H9 (cell line): ENCODE measurements around the gene TLK2. TPM values are rescaled to one million over a fixed set of nuclear protein-coding genes. Genes with fewer than 3 reads are reported as not detected.

Source experiments
- DNase-seq: peaks from one replicate; pipeline ENCODE4 v3.0.0-alpha.2; 2017
- H2AFZ ChIP-seq: one replicate; pipeline ENCODE4 v1.6.1; 2013; ENCODE audit warnings: mild to moderate bottlenecking, low read length, control low read depth, moderate library complexity
- H2AK5ac ChIP-seq: 2 replicates; pipeline ENCODE4 v1.6.1; 2013; ENCODE audit warnings: low read length, control low read depth, mixed read lengths; ENCODE audit not compliant: insufficient read length
- H2BK120ac ChIP-seq: one replicate; pipeline ENCODE4 v1.6.1; 2013; ENCODE audit warnings: low read depth, mild to moderate bottlenecking, low read length, control low read depth, inconsistent platforms; ENCODE audit not compliant: poor library complexity, severe bottlenecking
- H2BK12ac ChIP-seq: 2 replicates; pipeline ENCODE4 v1.6.1; 2013; ENCODE audit warnings: low read length, control low read depth, mixed read lengths, low read depth; ENCODE audit not compliant: insufficient read length
- H2BK15ac ChIP-seq: 2 replicates; pipeline ENCODE4 v1.6.1; 2013; ENCODE audit warnings: low read depth, low read length, control low read depth
- H2BK20ac ChIP-seq: one replicate; pipeline ENCODE4 v1.6.1; 2013; ENCODE audit warnings: low read depth, mild to moderate bottlenecking, low read length, control low read depth, inconsistent platforms; ENCODE audit not compliant: poor library complexity, severe bottlenecking
- H2BK5ac ChIP-seq: 2 replicates; pipeline ENCODE4 v1.6.1; 2013; ENCODE audit warnings: low read length, control low read depth, mixed read lengths; ENCODE audit not compliant: insufficient read length
- H3K14ac ChIP-seq: 2 replicates; pipeline ENCODE4 v1.6.1; 2013; ENCODE audit warnings: low read length, control low read depth; ENCODE audit not compliant: insufficient read depth
- H3K18ac ChIP-seq: 2 replicates; pipeline ENCODE4 v1.6.1; 2013; ENCODE audit warnings: low read depth, mild to moderate bottlenecking, mixed read lengths, low read length, control low read depth; ENCODE audit not compliant: insufficient read length
- H3K23ac ChIP-seq: 2 replicates; pipeline ENCODE4 v1.6.1; 2013; ENCODE audit warnings: low read length, control low read depth, mixed read lengths, low read depth; ENCODE audit not compliant: insufficient read length
- H3K23me2 ChIP-seq: 2 replicates; pipeline ENCODE4 v1.6.1; 2013; ENCODE audit warnings: low read depth, mild to moderate bottlenecking, mixed read lengths, low read length, control low read depth; ENCODE audit not compliant: insufficient read length, poor library complexity, severe bottlenecking
- H3K27ac ChIP-seq: 2 replicates; pipeline ENCODE4 v1.5.1; 2013; ENCODE audit warnings: low read length, control low read depth, mixed read lengths, low read depth; ENCODE audit not compliant: insufficient read length
- H3K27me3 ChIP-seq: 2 replicates; pipeline ENCODE4 v1.6.1; 2013; ENCODE audit warnings: low read length, control low read depth, inconsistent platforms; ENCODE audit not compliant: insufficient read depth
- H3K4ac ChIP-seq: 2 replicates; pipeline ENCODE4 v1.6.1; 2013; ENCODE audit warnings: low read depth, mild to moderate bottlenecking, control low read depth, inconsistent platforms, low read length, moderate library complexity
- H3K4me1 ChIP-seq: 2 replicates; pipeline ENCODE4 v1.6.1; 2013; ENCODE audit warnings: low read length, control low read depth, inconsistent platforms; ENCODE audit not compliant: insufficient read depth
- H3K4me2 ChIP-seq: 2 replicates; pipeline ENCODE4 v1.6.1; 2013; ENCODE audit warnings: low read length, control low read depth, mixed read lengths; ENCODE audit not compliant: insufficient read length, insufficient read depth
- H3K56ac ChIP-seq: 2 replicates; pipeline ENCODE4 v1.6.1; 2013; ENCODE audit warnings: low read depth, mild to moderate bottlenecking, mixed read lengths, low read length, control low read depth; ENCODE audit not compliant: insufficient read length
- H3K79me1 ChIP-seq: 2 replicates; pipeline ENCODE4 v1.6.1; 2013; ENCODE audit warnings: low read depth, mild to moderate bottlenecking, moderate library complexity, low read length, control low read depth, inconsistent platforms; ENCODE audit not compliant: insufficient read depth, poor library complexity, severe bottlenecking
- H3K79me2 ChIP-seq: 2 replicates; pipeline ENCODE4 v1.6.1; 2013; ENCODE audit warnings: low read length, control low read depth, inconsistent platforms; ENCODE audit not compliant: insufficient read depth
- H3K9ac ChIP-seq: 2 replicates; pipeline ENCODE4 v1.6.1; 2013; ENCODE audit warnings: low read length, control low read depth, mixed read lengths; ENCODE audit not compliant: insufficient read length; ENCODE audit errors: extremely low read depth
- H3K9me3 ChIP-seq: one replicate; pipeline ENCODE4 v1.6.1; 2013; ENCODE audit warnings: low read depth, low read length, inconsistent platforms; ENCODE audit not compliant: control insufficient read depth
- H3T11ph ChIP-seq: one replicate; pipeline ENCODE4 v1.6.1; 2013; ENCODE audit warnings: mild to moderate bottlenecking, low read length, control low read depth, inconsistent platforms
- H4K20me1 ChIP-seq: one replicate; pipeline ENCODE4 v1.6.1; 2013; ENCODE audit not compliant: control insufficient read depth, insufficient read length, insufficient read depth
- H4K5ac ChIP-seq: 2 replicates; pipeline ENCODE4 v1.6.1; 2013; ENCODE audit warnings: low read depth, mild to moderate bottlenecking, mixed read lengths, low read length, control low read depth; ENCODE audit not compliant: insufficient read length
- H4K8ac ChIP-seq: replicated peaks from 2 replicates; pipeline ENCODE4 v1.6.1; 2013; ENCODE audit warnings: low read length, control low read depth, mixed read lengths, low read depth; ENCODE audit not compliant: insufficient read length
- H4K91ac ChIP-seq: 2 replicates; pipeline ENCODE4 v1.6.1; 2013; ENCODE audit warnings: low read depth, mild to moderate bottlenecking, moderate library complexity, mixed read lengths, low read length, control low read depth; ENCODE audit not compliant: insufficient read length
- H3K27ac Mint-ChIP-seq, 3 experiments: 2 replicates in 2 of 3; 3 replicates in 1 of 3; pipeline ENCODE4 v1.8.0; 2020 to 2021; ENCODE audit warnings: mixed read lengths in 3 of 3, mild to moderate bottlenecking in 1 of 3, moderate library complexity in 1 of 3
- H3K27me3 Mint-ChIP-seq: 2 replicates; pipeline ENCODE4 v1.8.0; 2021; ENCODE audit warnings: low read depth, mild to moderate bottlenecking, moderate library complexity, mixed read lengths
- H3K36me3 Mint-ChIP-seq, 3 experiments: 2 replicates in 2 of 3; 3 replicates in 1 of 3; pipeline ENCODE4 v1.8.0; 2020 to 2021; ENCODE audit warnings: low read depth in 3 of 3, mixed read lengths in 3 of 3; ENCODE audit not compliant: insufficient read depth in 1 of 3
- H3K4me1 Mint-ChIP-seq, 2 experiments: 2 replicates each; pipeline ENCODE4 v1.8.0; 2020; ENCODE audit warnings: mixed read lengths in 2 of 2
- H3K4me3 Mint-ChIP-seq, 2 experiments: 2 replicates in 1 of 2; 3 replicates in 1 of 2; pipeline ENCODE4 v1.8.0; 2020 to 2021; ENCODE audit warnings: mild to moderate bottlenecking in 2 of 2, mixed read lengths in 2 of 2, moderate library complexity in 1 of 2
- H3K9me3 Mint-ChIP-seq, 2 experiments: 2 replicates in 1 of 2; 3 replicates in 1 of 2; pipeline ENCODE4 v1.8.0; 2020; ENCODE audit warnings: mild to moderate bottlenecking in 2 of 2, mixed read lengths in 2 of 2, moderate library complexity in 1 of 2
- CTCF ChIP-seq: fragments of 200-600 bp; sonication (generic); conservative IDR thresholded peaks from 3 replicates; pipeline ENCODE4 v1.8.0; 2021; ENCODE audit warnings: antibody characterized with exemption, mild to moderate bottlenecking
- WGBS: extraction: QIAGEN DNeasy Blood & Tissue Kit; methylation state at CpG from one replicate; pipeline ENCODE4 v1.1.7; 2013; ENCODE audit warnings: missing lambda C conversion rate, low lambda C conversion rate, mixed read lengths; ENCODE audit not compliant: insufficient read length; ENCODE audit errors: extremely low coverage; 5-methylcytosine and 5-hydroxymethylcytosine counted together
- total RNA-seq: library from RNA; stranded (reverse); gene quantifications from 2 replicates; pipeline ENCODE4 v1.2.1, GENCODE V29; 2021

The TLK2 gene
- total RNA-seq, 1 experiment from 2014 or later: 63.7 TPM

GRCh38 chr17:62617894-62618472 is 139.4 kb downstream of the TLK2 start:
- TF ChIP-seq CTCF: no peak
- H3K9me3 ChIP-seq: no peaks in the 10 kb centered on the region
- no peak overlapping the region for H3K27ac ChIP-seq
- no peak overlapping the region for H3K23ac ChIP-seq
- H3K14ac ChIP-seq: no peak overlapping the region
- no peak overlapping the region for H3K4me2 ChIP-seq
- H3K27me3 Mint-ChIP-seq: no peaks in the 10 kb centered on the region
- H3K4me1 Mint-ChIP-seq: peaks cover 26% of the 10 kb centered on the region in 2 experiments
- no peaks in the 10 kb centered on the region for H3K27me3 ChIP-seq
- H3K79me1 ChIP-seq: no peaks in the 10 kb centered on the region
- H3K4ac ChIP-seq: no peak overlapping the region
- no CpG with 5 or more reads among the region's 6 CpGs for WGBS
- peaks cover 4 to 27% (median 16%) of the 10 kb centered on the region in 3 experiments; a peak in 5 of 7 replicates for H3K36me3 Mint-ChIP-seq
- H3K9ac ChIP-seq: no peak overlapping the region
- no peaks in the 10 kb centered on the region for H3K4me1 ChIP-seq
- H4K91ac ChIP-seq: no peak overlapping the region
- no peak overlapping the region for H3K18ac ChIP-seq
- H2AFZ ChIP-seq: no peak overlapping the region
- H2BK12ac ChIP-seq: no peak overlapping the region
- no peak for DNase-seq
- no peaks in the 10 kb centered on the region for H3K9me3 Mint-ChIP-seq
- no peak overlapping the region for H4K8ac ChIP-seq
- H3K4me3 Mint-ChIP-seq: no peak overlapping the region; a peak in 2 of 5 replicates
- no peak overlapping the region for H3T11ph ChIP-seq
- H3K79me2 ChIP-seq: no peaks in the 10 kb centered on the region
- no peak overlapping the region for H2AK5ac ChIP-seq
- H2BK120ac ChIP-seq: no peak overlapping the region
- no peak overlapping the region for H3K56ac ChIP-seq
- no peaks in the 10 kb centered on the region for H4K20me1 ChIP-seq
- H3K23me2 ChIP-seq: no peaks in the 10 kb centered on the region
- peak overlapping the region; percentile 97 for H3K27ac Mint-ChIP-seq
- no peak overlapping the region for H2BK5ac ChIP-seq
- no peak overlapping the region for H2BK20ac ChIP-seq
- H2BK15ac ChIP-seq: no peak overlapping the region
- H4K5ac ChIP-seq: no peak overlapping the region
